IMR-90 (cell line): ENCODE results near the gene TNFRSF1B. TPM values are rescaled to one million over a fixed set of nuclear protein-coding genes. Genes with fewer than 3 reads are reported as not detected.

ENCODE experiments used
- ATAC-seq: fragments of 200-7000 bp; cut with Tn5 transposase; 2 replicates; pipeline ENCODE4 v1.9.1; 2020; ENCODE audit warnings: low read depth, mild to moderate bottlenecking, moderate library complexity
- BruUV-seq: library from RNA; stranded (reverse); fragments of 400-500 nt; replicated peaks from 2 replicates; lab custom pipeline; 2021; lab: Mats Ljungman, UMichigan
- CTCF ChIA-PET: fragments of 300-600 bp; formaldehyde crosslinking; extraction: SDS; loops from one replicate; lab custom pipeline; 2021; ENCODE audit warnings: antibody characterized with exemption; lab: Yijun Ruan, JAX
- POLR2A ChIA-PET: fragments of 300-600 bp; sonication (Branson Sonifier 250); formaldehyde crosslinking; loops from one replicate; lab custom pipeline; 2022; ENCODE audit warnings: antibody characterized with exemption; ENCODE audit not compliant: unreplicated experiment; lab: Charles Lee
- DNase-seq: peaks from one replicate; pipeline ENCODE4 v3.0.0; 2013
- H2AFZ ChIP-seq: replicated peaks from 2 replicates; pipeline ENCODE3; 2013; ENCODE audit warnings: low read length, mild to moderate bottlenecking; ENCODE audit not compliant: poor library complexity
- H2AK5ac ChIP-seq: 2 replicates; pipeline ENCODE4 v1.6.1; 2013; ENCODE audit warnings: low read depth, low read length, inconsistent platforms
- H2AK9ac ChIP-seq: replicated peaks from 2 replicates; pipeline ENCODE3; 2013; ENCODE audit warnings: mild to moderate bottlenecking, low read depth, low read length, moderate library complexity; ENCODE audit not compliant: poor library complexity
- H2BK120ac ChIP-seq: 2 replicates; pipeline ENCODE4 v1.6.1; 2013; ENCODE audit warnings: low read depth, low read length, inconsistent platforms
- H2BK15ac ChIP-seq: 3 replicates; pipeline ENCODE4 v1.6.1; 2013; ENCODE audit warnings: low read depth, low read length, inconsistent platforms
- H2BK20ac ChIP-seq: 2 replicates; pipeline ENCODE4 v1.6.1; 2013; ENCODE audit warnings: low read depth, mild to moderate bottlenecking, inconsistent platforms, low read length, moderate library complexity
- H2BK5ac ChIP-seq: 2 replicates; pipeline ENCODE4 v1.6.1; 2013; ENCODE audit warnings: mild to moderate bottlenecking, low read depth, low read length, inconsistent platforms; ENCODE audit not compliant: poor library complexity, severe bottlenecking
- H3K14ac ChIP-seq: replicated peaks from 2 replicates; pipeline ENCODE4 v1.6.1; 2013; ENCODE audit warnings: low read depth, low read length, inconsistent platforms
- H3K18ac ChIP-seq: 2 replicates; pipeline ENCODE4 v1.6.1; 2013; ENCODE audit warnings: low read depth, low read length, control low read depth
- H3K23ac ChIP-seq: 2 replicates; pipeline ENCODE4 v1.6.1; 2013; ENCODE audit warnings: low read depth, low read length, inconsistent platforms
- H3K27ac ChIP-seq: 2 replicates; pipeline ENCODE4 v1.5.1; 2013; ENCODE audit warnings: mild to moderate bottlenecking, control low read depth, low read length; ENCODE audit not compliant: insufficient read depth
- H3K27me3 ChIP-seq: 2 replicates; pipeline ENCODE4 v1.6.1; 2013; ENCODE audit warnings: low read length; ENCODE audit not compliant: control insufficient read depth, insufficient read depth
- H3K36me3 ChIP-seq: 2 replicates; pipeline ENCODE4 v1.6.1; 2013; ENCODE audit warnings: low read length, mixed read lengths; ENCODE audit not compliant: control insufficient read depth, insufficient read depth
- H3K4ac ChIP-seq: 2 replicates; pipeline ENCODE4 v1.6.1; 2013; ENCODE audit warnings: low read depth, low read length, inconsistent platforms
- H3K4me1 ChIP-seq: 2 replicates; pipeline ENCODE4 v1.6.1; 2013; ENCODE audit warnings: low read length, mixed read lengths; ENCODE audit not compliant: control insufficient read depth, insufficient read depth
- H3K4me2 ChIP-seq: 2 replicates; pipeline ENCODE4 v1.6.1; 2013; ENCODE audit warnings: low read depth, mild to moderate bottlenecking, control low read depth, low read length, moderate library complexity
- H3K4me3 ChIP-seq: 2 replicates; pipeline ENCODE4 v1.5.1; 2013; ENCODE audit warnings: low read depth, mild to moderate bottlenecking, control low read depth, low read length, moderate library complexity; ENCODE audit not compliant: insufficient read depth
- H3K56ac ChIP-seq: 2 replicates; pipeline ENCODE4 v1.6.1; 2013; ENCODE audit warnings: low read length, inconsistent platforms; ENCODE audit not compliant: insufficient read depth; ENCODE audit errors: extremely low read depth
- H3K79me1 ChIP-seq, 2 experiments: 2 replicates each; pipeline ENCODE4 v1.6.1; 2013; ENCODE audit warnings: low read length in 2 of 2, inconsistent platforms in 1 of 2, low read depth in 1 of 2
- H3K9ac ChIP-seq: 2 replicates; pipeline ENCODE4 v1.6.1; 2013; ENCODE audit warnings: low read depth, low read length, control low read depth
- H3K9me1 ChIP-seq: 2 replicates; pipeline ENCODE4 v1.6.1; 2013; ENCODE audit warnings: low read length, inconsistent platforms; ENCODE audit not compliant: insufficient read depth
- H3K9me3 ChIP-seq: 2 replicates; pipeline ENCODE4 v1.6.1; 2013; ENCODE audit warnings: low read length; ENCODE audit not compliant: control insufficient read depth, insufficient read depth
- H4K20me1 ChIP-seq: 2 replicates; pipeline ENCODE4 v1.6.1; 2013; ENCODE audit warnings: low read length, inconsistent platforms; ENCODE audit not compliant: insufficient read depth
- H4K5ac ChIP-seq: 2 replicates; pipeline ENCODE4 v1.6.1; 2013; ENCODE audit warnings: mild to moderate bottlenecking, low read depth, low read length, control low read depth
- H4K8ac ChIP-seq, 2 experiments: 2 replicates each; pipeline ENCODE4 v1.6.1; 2013; ENCODE audit warnings: low read depth in 2 of 2, low read length in 2 of 2, control low read depth in 1 of 2, inconsistent platforms in 1 of 2
- H4K91ac ChIP-seq: 2 replicates; pipeline ENCODE4 v1.6.1; 2013; ENCODE audit warnings: low read depth, low read length, inconsistent platforms; ENCODE audit not compliant: insufficient read depth
- CEBPB ChIP-seq: IDR thresholded peaks from 2 replicates; pipeline ENCODE4 v1.6.1; 2012; ENCODE audit warnings: low read depth, low read length, improper control_type of control experiment
- ELK1 ChIP-seq: fragments of 150-350 bp; IDR thresholded peaks from 2 replicates; pipeline ENCODE4 v1.6.1; 2016; ENCODE audit warnings: low read depth, mild to moderate bottlenecking, low read length, moderate library complexity, borderline replicate concordance
- MAZ ChIP-seq: IDR thresholded peaks from 2 replicates; pipeline ENCODE4 v1.6.1; 2012; ENCODE audit warnings: low read depth, mild to moderate bottlenecking, low read length, improper control_type of control experiment, moderate library complexity, borderline replicate concordance
- MXI1 ChIP-seq: IDR thresholded peaks from 2 replicates; pipeline ENCODE4 v1.6.1; 2012; ENCODE audit warnings: low read depth, mild to moderate bottlenecking, low read length, moderate library complexity, borderline replicate concordance
- RAD21 ChIP-seq: IDR thresholded peaks from 2 replicates; pipeline ENCODE4 v1.6.1; 2012; ENCODE audit warnings: low read length, improper control_type of control experiment
- RFX5 ChIP-seq: IDR thresholded peaks from 2 replicates; pipeline ENCODE4 v1.8.0; 2012; ENCODE audit warnings: low read depth, mild to moderate bottlenecking, low read length, moderate library complexity
- WGBS, 2 experiments: methylation state at CpG; one replicate each; pipeline versions ENCODE4 v1.1.5 to v1.1.7; 2013; ENCODE audit warnings: missing lambda C conversion rate in 2 of 2; ENCODE audit not compliant: insufficient read length in 1 of 2; ENCODE audit errors: extremely low coverage in 2 of 2; 5-methylcytosine and 5-hydroxymethylcytosine counted together
- dilution Hi-C: fragments of 300-500 bp; cut with HindIII; formaldehyde crosslinking; loops from one replicate; pipeline ENCODE4 v1.14.3; 2018; ENCODE audit warnings: low sequenced_read_pairs; ENCODE audit not compliant: unreplicated experiment
- in situ Hi-C: fragments of 300-500 bp; cut with MboI; formaldehyde crosslinking; loops from 3 replicates; pipeline ENCODE4 v1.14.3; 2019; ENCODE audit warnings: low sequenced_read_pairs, inconsistent platforms, mixed read lengths
- intact Hi-C: fragments of 100-400 bp; cut with micrococcal nuclease; formaldehyde crosslinking; loops from 2 replicates; pipeline ENCODE4 v1.10.0; 2022
- polyA plus RNA-seq, 3 experiments: library from polyadenylated mRNA; depleted of rRNA; stranded (reverse); fragments of >200 nt; gene quantifications; 2 replicates each; pipeline ENCODE4 v1.2.3, GENCODE V29; 2012; ENCODE audit warnings: low replicate concordance in 1 of 3
- total RNA-seq: library from RNA; depleted of rRNA; stranded (reverse); fragments of >200 nt; gene quantifications from 2 replicates; pipeline ENCODE4 v1.2.3, GENCODE V29; 2012

TNFRSF1B gene
- total and polyA plus RNA-seq, 2 of the 4 experiments (the other 2 are of a cell fraction), result 4.3 to 8.9 TPM

DNA sequence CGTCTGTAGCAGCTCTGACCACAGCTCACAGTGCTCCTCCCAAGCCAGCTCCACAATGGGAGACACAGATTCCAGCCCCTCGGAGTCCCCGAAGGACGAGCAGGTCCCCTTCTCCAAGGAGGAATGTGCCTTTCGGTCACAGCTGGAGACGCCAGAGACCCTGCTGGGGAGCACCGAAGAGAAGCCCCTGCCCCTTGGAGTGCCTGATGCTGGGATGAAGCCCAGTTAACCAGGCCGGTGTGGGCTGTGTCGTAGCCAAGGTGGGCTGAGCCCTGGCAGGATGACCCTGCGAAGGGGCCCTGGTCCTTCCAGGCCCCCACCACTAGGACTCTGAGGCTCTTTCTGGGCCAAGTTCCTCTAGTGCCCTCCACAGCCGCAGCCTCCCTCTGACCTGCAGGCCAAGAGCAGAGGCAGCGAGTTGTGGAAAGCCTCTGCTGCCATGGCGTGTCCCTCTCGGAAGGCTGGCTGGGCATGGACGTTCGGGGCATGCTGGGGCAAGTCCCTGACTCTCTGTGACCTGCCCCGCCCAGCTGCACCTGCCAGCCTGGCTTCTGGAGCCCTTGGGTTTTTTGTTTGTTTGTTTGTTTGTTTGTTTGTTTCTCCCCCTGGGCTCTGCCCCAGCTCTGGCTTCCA is 40.1 kb downstream of the TNFRSF1B start:
- Histone ChIP-seq H4K20me1 (no peaks in the 10 kb centered on the region), H3K9me1 (no peaks in the 10 kb centered on the region), H2BK15ac (no peak overlapping the region), H2BK5ac (no peak overlapping the region), H3K9ac (no peak overlapping the region), H3K9me3 (no peaks in the 10 kb centered on the region), H3K4me1 (no peaks in the 10 kb centered on the region; the same call in 1 of the 2 replicates), H3K4me3 (no peak overlapping the region), H3K4ac (no peak overlapping the region), H4K8ac (no peak overlapping the region), H2AFZ (peak overlapping the region; percentile 56), H3K27me3 (no peaks in the 10 kb centered on the region), H3K79me1 (no peaks in the 10 kb centered on the region), H3K18ac (no peak overlapping the region), H3K23ac (no peak overlapping the region), H2AK9ac (peak overlapping the region; percentile 52), H4K91ac (no peak overlapping the region), H4K5ac (no peak overlapping the region), H2AK5ac (no peak overlapping the region), H3K14ac (no peak overlapping the region), H3K27ac (no peak overlapping the region), H2BK20ac (no peak overlapping the region), H3K4me2 (no peak overlapping the region), H3K56ac (no peak overlapping the region), H2BK120ac (no peak overlapping the region), H3K36me3 (peaks cover 17% of the 10 kb centered on the region)
- no TSS peak for BruUV-seq
- POLR2A ChIA-PET, result interaction anchor here (0.8 kb wide), 1 partner anchor 81 kb away, joined by 3 read pairs; no protein-coding TSS in a partner anchor
- ATAC-seq (no peak), DNase-seq (no peak)
- no peak for TF ChIP-seq MXI1
- TF ChIP-seq MAZ, result no peak
- TF ChIP-seq RFX5, result no peak
- TF ChIP-seq CEBPB, result no peak
- TF ChIP-seq RAD21, result no peak
- no peak for TF ChIP-seq ELK1
- dilution Hi-C loops, result no loop called here
- CTCF ChIA-PET, result interaction anchor here (4.4 kb wide), 1 partner anchor 82 kb away, joined by 27 read pairs; no protein-coding TSS in a partner anchor
- 88% methylated on average over 9 of the region's 17 CpGs; no CpG with 5 or more reads in 1 of the 2 experiments for WGBS, 2 experiments
- intact Hi-C loops, result loop anchor here (5.0 kb wide), 1 partner anchor 190 kb away; the partner anchor contains the start of gene MIIP
- in situ Hi-C loops, result loop anchor here (5.0 kb wide), 1 partner anchor 80 kb away; no protein-coding TSS in a partner anchor
